Activated CD8-positive, alpha-beta T cell treated with anti-CD3 and anti-CD28 coated beads for 36 hours (primary cell): ENCODE data around the gene TRIM49B. TPM values are rescaled to one million over a fixed set of nuclear protein-coding genes. Genes with fewer than 3 reads are reported as not detected.
"Not testable (repeated sequence)": the region's sequence is repeated elsewhere in the genome, so short reads cannot be mapped to it uniquely, and the experiment has no call there.

Experiments
- ATAC-seq: fragments of 200-7000 bp; cut with Tn5 transposase; one replicate; pipeline ENCODE4 v1.10.0; 2021; ENCODE audit warnings: mild to moderate bottlenecking, moderate library complexity
- CTCF ChIA-PET: fragments of 350-600 bp; sonication (Branson Sonifier 250); formaldehyde crosslinking; loops from one replicate; lab custom pipeline; 2021; ENCODE audit warnings: antibody characterized with exemption; lab: Charles Lee
- POLR2A ChIA-PET: fragments of 350-600 bp; sonication (Branson Sonifier 250); formaldehyde crosslinking; loops from one replicate; lab custom pipeline; 2021; ENCODE audit warnings: antibody characterized with exemption; lab: Charles Lee
- DNase-seq: peaks from one replicate; pipeline ENCODE4 v3.0.0-alpha.2; 2020
- H3K27ac Mint-ChIP-seq: one replicate; pipeline ENCODE4 v1.8.0; 2021; ENCODE audit warnings: mild to moderate bottlenecking, mixed read lengths
- H3K27me3 Mint-ChIP-seq: one replicate; pipeline ENCODE4 v1.8.0; 2021; ENCODE audit warnings: mixed read lengths
- H3K36me3 Mint-ChIP-seq: one replicate; pipeline ENCODE4 v1.8.0; 2021; ENCODE audit warnings: low read depth, mixed read lengths
- H3K4me1 Mint-ChIP-seq: one replicate; pipeline ENCODE4 v1.8.0; 2021; ENCODE audit warnings: low read depth, mixed read lengths
- H3K4me3 Mint-ChIP-seq: one replicate; pipeline ENCODE4 v1.8.0; 2021; ENCODE audit warnings: mild to moderate bottlenecking, moderate library complexity, mixed read lengths
- H3K9me3 Mint-ChIP-seq: one replicate; pipeline ENCODE4 v1.8.0; 2021; ENCODE audit warnings: mixed read lengths
- intact Hi-C: fragments of 100-400 bp; cut with micrococcal nuclease; formaldehyde crosslinking; loops from one replicate; pipeline ENCODE4 v1.10.0; 2022
- total RNA-seq, 2 experiments: library from RNA; stranded (reverse); gene quantifications; one replicate each; pipeline ENCODE4 v1.2.3, GENCODE V29; 2021

TRIM49B gene, protein sequence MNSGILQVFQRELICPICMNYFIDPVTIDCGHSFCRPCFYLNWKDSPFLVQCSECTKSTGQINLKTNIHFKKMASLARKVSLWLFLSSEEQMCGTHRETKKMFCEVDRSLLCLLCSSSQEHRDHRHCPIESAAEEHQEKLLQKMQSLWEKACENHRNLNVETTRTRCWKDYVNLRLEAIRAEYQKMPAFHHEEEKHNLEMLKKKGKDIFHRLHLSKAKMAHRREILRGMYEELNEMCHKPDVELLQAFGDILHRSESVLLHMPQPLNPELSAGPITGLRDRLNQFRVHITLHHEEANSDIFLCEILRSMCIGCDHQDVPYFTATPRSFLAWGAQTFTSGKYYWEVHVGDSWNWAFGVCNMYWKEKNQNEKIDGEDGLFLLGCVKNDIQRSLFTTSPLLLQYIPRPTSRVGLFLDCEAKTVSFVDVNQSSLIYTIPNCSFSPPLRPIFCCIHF
- total RNA-seq = not detected

- POLR2A ChIA-PET, intact Hi-C loops, H3K9me3 Mint-ChIP-seq: not testable (repeated sequence)
These were observed at the start of gene TRIM49B for GRCh38 chr11:49028523-49028922. Gene TRIM49B (plus strand): TSS chr11:49028823. CDS start chr11:49031600, 2,777 bp downstream.

DNA sequence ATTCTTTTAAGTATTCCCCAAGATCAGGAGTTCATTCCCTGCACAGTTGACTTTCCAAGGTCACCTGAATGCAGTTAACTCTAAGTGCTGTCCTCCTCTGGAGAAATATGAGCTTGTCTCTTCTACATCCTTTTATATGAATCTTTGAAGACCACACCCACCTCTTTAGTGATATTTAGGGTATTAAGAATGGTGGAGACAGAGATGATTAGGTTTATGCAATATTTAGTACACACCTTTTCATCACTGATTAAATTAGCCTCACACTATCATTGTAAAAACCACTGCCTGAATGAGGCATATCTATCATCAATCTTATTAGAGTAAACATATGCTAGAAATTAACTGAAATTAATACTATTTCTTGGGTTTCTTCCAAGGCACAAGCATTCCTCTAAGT is 44.8 kb upstream of the TRIM49B start, which contains the start of gene TRIM51G:
TSS of gene TRIM51G (minus strand) at position 101 of the 400 bp plus-strand sequence. CDS start 2,190 bp downstream, outside the sequence.
- ATAC-seq, DNase-seq, H3K4me1 Mint-ChIP-seq, CTCF ChIA-PET, intact Hi-C loops, H3K4me3 Mint-ChIP-seq, H3K27me3 Mint-ChIP-seq, H3K27ac Mint-ChIP-seq, H3K9me3 Mint-ChIP-seq, H3K36me3 Mint-ChIP-seq, POLR2A ChIA-PET: not testable (repeated sequence)

More at GRCh38 chr11:49028523-49028922, at the start of gene TRIM49B:
- CTCF ChIA-PET, H3K36me3 Mint-ChIP-seq, DNase-seq, H3K4me1 Mint-ChIP-seq, H3K27ac Mint-ChIP-seq, H3K4me3 Mint-ChIP-seq, ATAC-seq, H3K27me3 Mint-ChIP-seq: not testable (repeated sequence)

DNA sequence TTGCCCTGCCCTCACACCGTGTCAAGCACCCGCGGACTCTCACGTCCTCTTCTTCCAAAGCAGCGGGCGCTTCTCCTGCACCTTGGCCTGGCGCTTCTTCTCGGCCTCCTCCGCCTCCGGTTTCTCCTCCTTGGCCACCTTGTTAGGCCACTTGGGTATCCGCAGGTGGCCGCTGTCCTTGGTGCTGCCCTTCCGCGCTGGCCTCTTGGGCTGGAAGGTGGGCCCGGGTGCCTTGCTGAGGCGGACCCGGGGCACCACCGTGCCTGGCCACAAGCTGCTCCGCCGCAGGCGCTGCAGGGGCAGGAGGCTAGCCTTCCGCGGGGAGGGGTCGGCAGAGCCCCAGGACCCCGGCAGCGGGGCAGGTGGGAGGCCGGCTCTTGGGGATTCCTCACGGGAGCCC is 19.6 kb downstream of the TRIM49B start:
- H3K36me3 Mint-ChIP-seq, DNase-seq, ATAC-seq, H3K27me3 Mint-ChIP-seq, H3K27ac Mint-ChIP-seq, H3K4me1 Mint-ChIP-seq, POLR2A ChIA-PET, CTCF ChIA-PET, H3K9me3 Mint-ChIP-seq, H3K4me3 Mint-ChIP-seq, intact Hi-C loops: not testable (repeated sequence)

DNA sequence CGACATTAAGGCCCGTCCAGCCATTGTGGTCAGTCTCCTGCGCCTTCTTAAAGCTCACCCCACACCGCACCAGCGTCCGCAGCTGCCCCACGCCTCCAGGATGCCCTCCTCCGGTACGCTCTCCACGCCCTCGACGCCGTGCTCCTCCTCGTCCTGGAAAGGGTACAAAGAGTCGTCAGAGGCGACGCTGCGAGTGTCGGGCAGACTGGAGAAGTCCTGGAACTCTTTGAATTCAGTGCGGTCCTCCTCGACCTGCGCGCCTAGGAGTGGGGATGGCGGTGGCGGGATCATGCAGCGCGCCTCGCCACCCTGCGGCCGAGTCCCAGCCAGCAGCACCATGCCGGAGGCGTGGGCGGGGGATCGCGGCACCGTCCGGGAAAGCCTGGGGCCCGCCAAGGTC is 21.2 kb downstream of the TRIM49B start:
- H3K9me3 Mint-ChIP-seq, POLR2A ChIA-PET, CTCF ChIA-PET, H3K27me3 Mint-ChIP-seq, intact Hi-C loops, H3K27ac Mint-ChIP-seq, H3K4me1 Mint-ChIP-seq, ATAC-seq, H3K36me3 Mint-ChIP-seq, DNase-seq, H3K4me3 Mint-ChIP-seq: not testable (repeated sequence)

GRCh38 chr11:49059012-49059411 is 30.4 kb downstream of the TRIM49B start, which contains the start of gene TRIM64C:
Gene TRIM64C (minus strand): TSS chr11:49059112. CDS start chr11:49059112, 0 bp downstream.
- H3K9me3 Mint-ChIP-seq, DNase-seq, H3K27ac Mint-ChIP-seq, H3K4me3 Mint-ChIP-seq, H3K4me1 Mint-ChIP-seq, intact Hi-C loops, H3K27me3 Mint-ChIP-seq, ATAC-seq, POLR2A ChIA-PET, H3K36me3 Mint-ChIP-seq, CTCF ChIA-PET: not testable (repeated sequence)

DNA sequence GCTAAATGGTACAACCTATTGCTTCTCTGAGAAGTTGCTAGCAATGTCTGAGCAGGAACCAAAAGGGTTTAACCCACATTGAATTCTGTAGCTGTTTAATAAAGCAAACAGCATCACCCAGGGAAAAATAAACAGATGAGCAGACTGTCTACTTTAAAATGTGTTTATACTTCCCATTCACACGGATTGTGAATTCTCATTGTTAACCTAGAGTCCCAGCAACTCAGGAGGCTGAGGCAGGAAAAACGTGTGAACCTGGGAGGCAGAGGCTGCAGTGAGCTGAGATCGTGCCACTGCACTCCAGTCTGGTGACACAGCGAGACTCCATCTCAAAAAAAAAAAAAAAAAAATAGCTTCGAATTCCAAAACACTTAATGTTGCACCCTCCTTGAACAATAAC is 41.3 kb downstream of the TRIM49B start:
- H3K4me1 Mint-ChIP-seq, POLR2A ChIA-PET, H3K9me3 Mint-ChIP-seq, DNase-seq, H3K27ac Mint-ChIP-seq, H3K27me3 Mint-ChIP-seq, H3K4me3 Mint-ChIP-seq, H3K36me3 Mint-ChIP-seq, intact Hi-C loops, ATAC-seq, CTCF ChIA-PET: not testable (repeated sequence)

Other genes with a start within 250 kb of the TRIM49B start
- not detected for gene TRIM51G, start 44.9 kb upstream of the TRIM49B start, total RNA-seq
- not detected for gene TRIM64C, start 30.3 kb downstream of the TRIM49B start, total RNA-seq
- not detected for gene FOLH1, start 179.8 kb downstream of the TRIM49B start, total RNA-seq